GM12872 (cell line): Measurements from ENCODE around the gene MROH7.

Experiments
- TF ChIP-seq, protein P1 (sequence below): IDR thresholded peaks from 3 replicates; pipeline ENCODE4 v1.5.1; 2011; ENCODE audit warnings: low read depth, mild to moderate bottlenecking, low read length, moderate library complexity; ENCODE audit not compliant: insufficient read depth

Gene MROH7

DNA sequence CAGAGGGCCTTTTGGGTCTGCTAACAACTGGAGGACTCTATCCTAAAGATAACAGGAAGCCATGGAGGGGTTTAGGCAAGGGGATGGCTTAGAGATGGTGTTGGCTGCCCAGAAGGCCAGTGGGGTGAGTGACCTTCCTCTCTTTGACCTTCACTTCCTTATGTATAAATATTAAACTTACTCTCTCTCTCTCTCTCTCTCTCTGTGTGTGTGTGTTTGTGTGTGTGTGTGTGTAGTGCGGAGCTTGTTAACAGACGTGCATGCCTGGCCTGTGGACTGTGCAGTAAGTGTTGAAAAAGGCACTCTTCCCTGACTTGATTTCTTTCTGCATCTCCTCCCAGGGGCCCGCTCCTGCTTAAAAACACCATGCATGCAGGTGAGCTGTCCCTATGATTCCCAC lies 10.0 kb downstream of the MROH7 start:
- TF ChIP-seq, protein P1, sequence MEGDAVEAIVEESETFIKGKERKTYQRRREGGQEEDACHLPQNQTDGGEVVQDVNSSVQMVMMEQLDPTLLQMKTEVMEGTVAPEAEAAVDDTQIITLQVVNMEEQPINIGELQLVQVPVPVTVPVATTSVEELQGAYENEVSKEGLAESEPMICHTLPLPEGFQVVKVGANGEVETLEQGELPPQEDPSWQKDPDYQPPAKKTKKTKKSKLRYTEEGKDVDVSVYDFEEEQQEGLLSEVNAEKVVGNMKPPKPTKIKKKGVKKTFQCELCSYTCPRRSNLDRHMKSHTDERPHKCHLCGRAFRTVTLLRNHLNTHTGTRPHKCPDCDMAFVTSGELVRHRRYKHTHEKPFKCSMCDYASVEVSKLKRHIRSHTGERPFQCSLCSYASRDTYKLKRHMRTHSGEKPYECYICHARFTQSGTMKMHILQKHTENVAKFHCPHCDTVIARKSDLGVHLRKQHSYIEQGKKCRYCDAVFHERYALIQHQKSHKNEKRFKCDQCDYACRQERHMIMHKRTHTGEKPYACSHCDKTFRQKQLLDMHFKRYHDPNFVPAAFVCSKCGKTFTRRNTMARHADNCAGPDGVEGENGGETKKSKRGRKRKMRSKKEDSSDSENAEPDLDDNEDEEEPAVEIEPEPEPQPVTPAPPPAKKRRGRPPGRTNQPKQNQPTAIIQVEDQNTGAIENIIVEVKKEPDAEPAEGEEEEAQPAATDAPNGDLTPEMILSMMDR = no peak

- TF ChIP-seq, protein P1 = no peak
Measured at GRCh38 chr1:54652168-54652567, 10.6 kb downstream of the MROH7 start.

- TF ChIP-seq, protein P1 = no peak
Measured at GRCh38 chr1:54653036-54653435, 11.4 kb downstream of the MROH7 start.

DNA sequence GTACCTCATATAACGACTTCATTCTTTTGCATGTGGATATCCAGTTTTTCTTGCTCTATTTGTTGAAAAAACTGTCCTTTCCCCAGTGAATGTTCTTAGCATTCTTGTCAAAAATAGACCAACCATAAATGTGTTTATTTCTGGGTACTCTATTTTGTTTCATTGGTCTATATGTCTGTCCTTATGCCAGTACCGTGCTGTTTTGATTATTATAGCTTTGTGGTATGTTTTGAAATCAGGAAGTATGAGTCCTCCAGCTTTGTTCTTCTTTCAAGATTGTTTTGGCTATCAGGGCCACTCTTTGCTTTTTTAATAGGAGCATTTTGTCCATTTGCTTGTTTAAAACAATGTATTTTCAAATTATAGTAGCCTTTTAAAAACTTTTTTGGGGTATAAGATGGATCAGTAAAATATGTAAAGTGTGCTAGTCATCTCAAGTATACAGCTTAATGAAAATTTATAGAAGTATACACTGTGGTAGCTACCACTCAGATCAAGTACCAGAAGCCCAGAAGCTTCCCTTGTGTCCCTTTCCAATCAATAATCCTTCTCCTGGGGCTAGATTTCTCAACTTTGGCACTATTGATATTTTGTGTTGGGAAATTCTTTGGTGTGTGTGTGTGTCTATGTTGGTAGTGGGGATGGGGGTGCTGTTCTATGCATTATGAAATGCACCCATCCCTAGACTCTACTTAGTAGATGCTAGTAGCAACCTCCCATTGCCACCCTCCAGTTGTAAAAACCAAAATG lies 16.8 kb downstream of the MROH7 start:
- TF ChIP-seq, protein P1 = no peak

GRCh38 chr1:54663725-54664124 lies 22.1 kb downstream of the MROH7 start:
- TF ChIP-seq, protein P1 = no peak

- TF ChIP-seq, protein P1 = no peak
Measured at GRCh38 chr1:54664364-54664763, 22.8 kb downstream of the MROH7 start.

GRCh38 chr1:54665852-54666251 lies 24.3 kb downstream of the MROH7 start:
- TF ChIP-seq, protein P1 = no peak
